Keratinocyte (primary cell): ENCODE results near the gene MTMR1. TPM values are rescaled to one million over a fixed set of nuclear protein-coding genes. Genes with fewer than 3 reads are reported as not detected.

Source experiments
- DNase-seq: peaks from one replicate; pipeline ENCODE4 v3.0.0-alpha.2; 2011; ENCODE audit warnings: low read depth, missing footprints, low spot score
- FAIRE-seq: peaks from 2 replicates; lab custom pipeline; 2011; peaks lifted over from hg19 to GRCh38; lab: Jason Lieb, UNC
- H2AFZ ChIP-seq: 2 replicates; pipeline ENCODE4 v1.6.0; 2012; ENCODE audit warnings: low read length, control low read depth, inconsistent platforms; ENCODE audit not compliant: control insufficient read depth
- H3K27ac ChIP-seq: 2 replicates; pipeline ENCODE4 v1.5.1; 2011; ENCODE audit warnings: low read length; ENCODE audit not compliant: control insufficient read depth, insufficient read depth
- H3K27me3 ChIP-seq: 3 replicates; pipeline ENCODE4 v1.6.0; 2011; ENCODE audit warnings: low read length; ENCODE audit not compliant: control insufficient read depth, insufficient read depth; ENCODE audit errors: extremely low read depth
- H3K36me3 ChIP-seq, 2 experiments: 2 replicates in 1 of 2; 3 replicates in 1 of 2; pipeline ENCODE4 v1.5.1; 2011; ENCODE audit warnings: low read length in 2 of 2, mild to moderate bottlenecking in 1 of 2; ENCODE audit not compliant: control insufficient read depth in 2 of 2, insufficient read depth in 2 of 2; ENCODE audit errors: extremely low read depth in 1 of 2
- H3K4me1 ChIP-seq: 3 replicates; pipeline ENCODE4 v1.5.1; 2011; ENCODE audit warnings: low read length; ENCODE audit not compliant: control insufficient read depth, insufficient read depth; ENCODE audit errors: extremely low read depth
- H3K4me2 ChIP-seq: 3 replicates; pipeline ENCODE4 v1.6.0; 2011; ENCODE audit warnings: low read depth, low read length; ENCODE audit not compliant: control insufficient read depth, insufficient read depth; ENCODE audit errors: extremely low read depth
- H3K4me3 ChIP-seq, 3 experiments: fragments of 200-600 bp in 1 of 3; sonication (generic) in 1 of 3; 2 replicates in 2 of 3; 3 replicates in 1 of 3; pipeline ENCODE4 v1.5.1; 2011 to 2016; ENCODE audit warnings: low read length in 3 of 3, mild to moderate bottlenecking in 3 of 3, control low read depth in 2 of 3, inconsistent platforms in 1 of 3, low read depth in 1 of 3, mixed read lengths in 1 of 3, mixed run types in 1 of 3, moderate library complexity in 1 of 3; ENCODE audit not compliant: control insufficient read depth in 2 of 3, insufficient read depth in 2 of 3; ENCODE audit errors: extremely low read depth in 1 of 3
- H3K79me2 ChIP-seq: 2 replicates; pipeline ENCODE4 v1.6.0; 2012; ENCODE audit warnings: low read length; ENCODE audit not compliant: control insufficient read depth, insufficient read depth
- H3K9ac ChIP-seq: 3 replicates; pipeline ENCODE4 v1.6.0; 2011; ENCODE audit warnings: low read length; ENCODE audit not compliant: control insufficient read depth, insufficient read depth; ENCODE audit errors: extremely low read depth
- H3K9me1 ChIP-seq: 3 replicates; pipeline ENCODE4 v1.6.0; 2011; ENCODE audit warnings: low read length; ENCODE audit not compliant: control insufficient read depth, insufficient read depth; ENCODE audit errors: extremely low read depth
- H3K9me3 ChIP-seq: 2 replicates; pipeline ENCODE4 v1.5.1; 2012; ENCODE audit warnings: low read depth, low read length; ENCODE audit not compliant: control insufficient read depth
- H4K20me1 ChIP-seq: 3 replicates; pipeline ENCODE4 v1.6.0; 2011; ENCODE audit warnings: low read length; ENCODE audit not compliant: control insufficient read depth, insufficient read depth; ENCODE audit errors: extremely low read depth
- CTCF ChIP-seq, 3 experiments: IDR thresholded peaks in 1 of 3; conservative IDR thresholded peaks in 1 of 3; optimal IDR thresholded peaks in 1 of 3; 2 replicates in 2 of 3; 3 replicates in 1 of 3; pipeline versions ENCODE3 to v1.5.1; 2011; ENCODE audit warnings: low read length in 3 of 3, mild to moderate bottlenecking in 3 of 3, moderate library complexity in 2 of 3, control low read depth in 1 of 3, inconsistent platforms in 1 of 3; ENCODE audit not compliant: insufficient read depth in 2 of 3; ENCODE audit errors: extremely low read depth in 1 of 3
- EZH2 ChIP-seq: IDR thresholded peaks from one replicate; pipeline ENCODE4 v1.6.1; 2012; ENCODE audit warnings: inconsistent platforms, mild to moderate bottlenecking, low read length, moderate library complexity
- dilution Hi-C: fragments of 300-500 bp; cut with MboI; formaldehyde crosslinking; loops from one replicate; pipeline ENCODE4 v1.7.0; 2020; ENCODE audit warnings: low sequenced_read_pairs; ENCODE audit not compliant: extremely low pct_ligation_motif_present
- polyA plus RNA-seq, 5 experiments: library from polyadenylated mRNA; depleted of rRNA in 3 of 5; stranded (reverse) in 3 of 5; stranded (forward) in 1 of 5; unstranded in 1 of 5; fragments of >200 nt; gene quantifications; 1 replicate in 1 of 5; 2 replicates in 3 of 5; 3 replicates in 1 of 5; pipeline versions ENCODE4 v1.2.1 to v1.2.3, GENCODE V29; 2011 to 2012; ENCODE audit warnings: missing spikeins in 2 of 5, low read depth in 1 of 5, low replicate concordance in 1 of 5

MTMR1 gene
- polyA plus RNA-seq, 1 donor (not counting 4 experiments of a cell fraction or from before 2014, with no cell fraction given): 45.6 TPM

DNA sequence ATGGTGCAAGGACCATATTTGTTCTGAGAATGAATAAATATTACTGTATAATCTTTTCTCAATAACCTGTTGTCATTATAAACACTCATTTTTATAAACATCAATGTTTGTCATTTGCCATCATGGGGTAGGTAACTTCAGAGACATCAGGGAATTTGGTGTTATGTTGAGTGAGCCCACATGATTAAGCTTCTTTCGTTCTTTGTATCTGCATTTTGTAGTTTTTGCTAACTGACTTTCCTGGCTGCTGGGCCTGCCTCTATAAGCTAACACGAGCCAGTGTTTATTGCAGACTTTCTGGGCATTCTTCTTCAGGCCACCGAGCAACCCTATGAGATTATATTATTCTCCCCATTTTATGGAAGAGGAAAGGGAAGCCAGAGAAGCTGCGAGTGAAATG, 48.8 kb upstream of the MTMR1 start:
- Histone ChIP-seq H3K9me3 (no peaks in the 10 kb centered on the region), H2AFZ (no peak overlapping the region), H3K27ac (no peak overlapping the region), H3K79me2 (no peaks in the 10 kb centered on the region), H3K9ac (no peak overlapping the region), H3K9me1 (no peaks in the 10 kb centered on the region), H4K20me1 (no peaks in the 10 kb centered on the region), H3K4me3 (no peak overlapping the region), H3K36me3 (peaks cover 0 to 5% of the 10 kb centered on the region in 2 experiments), H3K4me1 (peaks cover 23% of the 10 kb centered on the region), H3K27me3 (no peaks in the 10 kb centered on the region), H3K4me2 (no peak overlapping the region)
- no peak for DNase-seq
- TF ChIP-seq CTCF (optimal IDR thresholded peaks at IDR 0.05 in 1 of 3, IDR thresholded peaks at IDR 0.05 in 1 of 3, conservative IDR thresholded peaks at IDR 0.05 in 1 of 3; ENCODE audit: extremely low read depth in 1 of 3, insufficient read depth in 2 of 3, low read length in 3 of 3) (no peak), EZH2 (no peak)
- dilution Hi-C loops: no loop called here
- FAIRE-seq: no peak

DNA sequence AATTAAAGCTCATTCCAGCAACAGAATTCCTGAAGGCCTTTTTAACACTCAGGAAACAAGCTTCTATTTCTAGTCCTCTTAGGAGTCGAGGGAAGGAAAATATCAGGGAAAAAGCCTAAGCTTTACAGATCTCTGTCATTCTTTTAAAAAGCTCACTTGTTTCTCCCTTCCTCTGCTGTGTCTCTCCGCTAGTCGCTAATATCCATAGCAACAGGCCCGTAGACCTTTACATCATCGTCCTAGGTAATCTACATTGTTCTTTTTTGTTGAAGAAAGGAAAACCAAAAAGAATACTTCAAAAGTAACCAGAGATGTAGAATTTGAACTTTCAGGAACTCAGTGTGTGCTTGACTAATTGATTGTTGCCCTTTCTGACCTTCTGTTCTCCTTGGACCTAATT, 45.9 kb upstream of the MTMR1 start:
- no peak overlapping the region for H2AFZ ChIP-seq
- FAIRE-seq (no peak), DNase-seq (no peak)
- TF ChIP-seq EZH2 (no peak), CTCF (optimal IDR thresholded peaks at IDR 0.05 in 1 of 3, IDR thresholded peaks at IDR 0.05 in 1 of 3, conservative IDR thresholded peaks at IDR 0.05 in 1 of 3; ENCODE audit: extremely low read depth in 1 of 3, insufficient read depth in 2 of 3, low read length in 3 of 3) (no peak)
- no peak overlapping the region for H3K4me2 ChIP-seq
- H3K9me3 ChIP-seq: no peaks in the 10 kb centered on the region
- no peaks in the 10 kb centered on the region for H4K20me1 ChIP-seq
- peaks cover 18% of the 10 kb centered on the region for H3K4me1 ChIP-seq
- no peaks in the 10 kb centered on the region for H3K9me1 ChIP-seq
- H3K27ac ChIP-seq: no peak overlapping the region
- H3K9ac ChIP-seq: no peak overlapping the region
- no peaks in the 10 kb centered on the region for H3K79me2 ChIP-seq
- dilution Hi-C loops: no loop called here
- H3K27me3 ChIP-seq: no peaks in the 10 kb centered on the region
- H3K36me3 ChIP-seq: peaks cover 0 to 6% of the 10 kb centered on the region in 2 experiments
- H3K4me3 ChIP-seq: no peak overlapping the region
